HepG2 (cell line): Measurements from ENCODE around the gene METAP2. TPM values are rescaled to one million over a fixed set of nuclear protein-coding genes. Genes with fewer than 3 reads are reported as not detected.
A peak's percentile ranks its signal among the peaks of the same experiment; 100 is the strongest.

Source experiments
- ATAC-seq: fragments of 200-7000 bp; cut with Tn5 transposase; 3 replicates; pipeline ENCODE4 v1.9.1; 2020; ENCODE audit warnings: mild to moderate bottlenecking, moderate library complexity
- BruUV-seq: library from RNA; stranded (reverse); fragments of 400-500 nt; replicated peaks from 2 replicates; lab custom pipeline; 2021; lab: Mats Ljungman, UMichigan
- CTCF ChIA-PET: fragments of 300-600 bp; formaldehyde crosslinking; extraction: SDS; loops from one replicate; lab custom pipeline; 2021; ENCODE audit warnings: low total read pairs, inconsistent platforms, low intra/inter-chr PET ratio; lab: Yijun Ruan, JAX
- POLR2A ChIA-PET: fragments of 350-600 bp; sonication (Branson Sonifier 250); formaldehyde crosslinking; loops from one replicate; lab custom pipeline; 2020; ENCODE audit warnings: antibody characterized with exemption, inconsistent platforms; lab: Yijun Ruan, JAX
- DNase-seq: peaks from one replicate; pipeline ENCODE4 v3.0.0-alpha.2; 2015; ENCODE audit warnings: low spot score
- FAIRE-seq: peaks from 3 replicates; lab custom pipeline; 2011; peaks lifted over from hg19 to GRCh38; lab: Jason Lieb, UNC
- H2AFZ ChIP-seq: one replicate; pipeline ENCODE4 v1.6.1; 2011; ENCODE audit warnings: low read length, inconsistent platforms
- H3K27ac ChIP-seq: fragments of 300-600 bp; 3 replicates; pipeline ENCODE4 v1.8.0; 2011; ENCODE audit warnings: mixed run types, mild to moderate bottlenecking, mixed read lengths, low read length, inconsistent platforms; ENCODE audit not compliant: insufficient read depth; ENCODE audit errors: extremely low read length
- H3K27me3 ChIP-seq, 2 experiments: fragments of 200-600 bp in 1 of 2; 2 replicates in 1 of 2; 3 replicates in 1 of 2; pipeline versions ENCODE4 v1.6.0 to v1.8.0; 2011; ENCODE audit warnings: low read length in 2 of 2, mild to moderate bottlenecking in 2 of 2, moderate library complexity in 2 of 2, inconsistent platforms in 1 of 2; ENCODE audit not compliant: insufficient read depth in 2 of 2, control insufficient read depth in 1 of 2
- H3K36me3 ChIP-seq, 2 experiments: fragments of 200-600 bp in 1 of 2; replicated peaks in 1 of 2; 2 replicates in 1 of 2; 3 replicates in 1 of 2; pipeline versions ENCODE4 v1.5.1 to v1.8.0; 2011; ENCODE audit warnings: low read length in 2 of 2, inconsistent platforms in 1 of 2; ENCODE audit not compliant: insufficient read depth in 2 of 2, control insufficient read depth in 1 of 2
- H3K4me1 ChIP-seq: 2 replicates; pipeline ENCODE4 v1.5.1; 2012; ENCODE audit warnings: low read length, inconsistent platforms; ENCODE audit not compliant: insufficient read depth
- H3K4me2 ChIP-seq: 2 replicates; pipeline ENCODE4 v1.6.0; 2011; ENCODE audit warnings: low read depth, low read length, inconsistent platforms
- H3K4me3 ChIP-seq, 3 experiments: fragments of 200-600 bp in 1 of 3; sonication (generic), shearing (Covaris generic) in 1 of 3; replicated peaks in 1 of 3; 2 replicates each; pipeline ENCODE4 v1.5.1; 2011 to 2016; ENCODE audit warnings: low read length in 3 of 3, inconsistent platforms in 2 of 3, low read depth in 2 of 3, mild to moderate bottlenecking in 2 of 3, control low read depth in 1 of 3, mixed read lengths in 1 of 3; ENCODE audit not compliant: insufficient read depth in 1 of 3
- H3K79me2 ChIP-seq: one replicate; pipeline ENCODE4 v1.6.1; 2011; ENCODE audit warnings: low read length, inconsistent platforms; ENCODE audit not compliant: insufficient read depth
- H3K9ac ChIP-seq: 2 replicates; pipeline ENCODE4 v1.6.0; 2011; ENCODE audit warnings: mild to moderate bottlenecking, low read depth, low read length, inconsistent platforms; ENCODE audit not compliant: insufficient read depth
- H3K9me3 ChIP-seq: 2 replicates; pipeline ENCODE4 v1.5.1; 2012; ENCODE audit warnings: mild to moderate bottlenecking, low read length
- H4K20me1 ChIP-seq: 2 replicates; pipeline ENCODE4 v1.6.0; 2011; ENCODE audit warnings: inconsistent platforms, mild to moderate bottlenecking, low read length, moderate library complexity; ENCODE audit not compliant: insufficient read depth
- ARNT ChIP-seq: fragments of 450-650 bp; IDR thresholded peaks from 2 replicates; pipeline ENCODE4 v1.6.1; 2017
- ETV5 ChIP-seq: IDR thresholded peaks from 2 replicates; pipeline ENCODE4 v1.6.1; 2018; ENCODE audit warnings: missing biosample characterization, missing genetic modification reagents, inconsistent platforms, borderline replicate concordance
- HDAC2 ChIP-seq: sonication (generic); formaldehyde crosslinking; IDR thresholded peaks from 2 replicates; pipeline ENCODE4 v1.4.0; 2020; ENCODE audit warnings: missing genetic modification reagents
- POLR2AphosphoS5 ChIP-seq: IDR thresholded peaks from 2 replicates; pipeline ENCODE4 v1.6.1; 2012; ENCODE audit warnings: low read depth, low read length
- ZHX1 ChIP-seq: sonication (generic); formaldehyde crosslinking; IDR thresholded peaks from 2 replicates; pipeline ENCODE4 v1.8.1; 2022; ENCODE audit warnings: low read depth, mild to moderate bottlenecking, missing genetic modification reagents
- ZNF318 ChIP-seq: sonication (generic); formaldehyde crosslinking; IDR thresholded peaks from 2 replicates; pipeline ENCODE4 v1.4.0; 2020; ENCODE audit warnings: mild to moderate bottlenecking, missing genetic modification reagents
- ZNF451 ChIP-seq: sonication (generic); formaldehyde crosslinking; IDR thresholded peaks from 2 replicates; pipeline ENCODE4 v1.5.0; 2020; ENCODE audit warnings: mild to moderate bottlenecking, missing genetic modification reagents
- ZNF644 ChIP-seq: IDR thresholded peaks from 2 replicates; pipeline ENCODE4 v1.6.1; 2016; ENCODE audit warnings: low read depth
- WGBS: methylation state at CpG from one replicate; pipeline ENCODE4 v1.1.6; 2017; ENCODE audit warnings: low lambda C conversion rate; 5-methylcytosine and 5-hydroxymethylcytosine counted together
- in situ Hi-C: cut with HindIII; loops from 2 replicates; pipeline ENCODE4 v1.10.0; 2017; ENCODE audit warnings: low pct_unique_long_range_greater_than_20kb; ENCODE audit not compliant: extremely low pct_ligation_motif_present
- intact Hi-C: fragments of 100-400 bp; cut with micrococcal nuclease; formaldehyde crosslinking; loops from one replicate; pipeline ENCODE4 v1.10.0; 2022; ENCODE audit not compliant: unreplicated experiment
- polyA plus RNA-seq, 8 experiments: library from polyadenylated mRNA; depleted of rRNA in 3 of 8; stranded (reverse) in 7 of 8; unstranded in 1 of 8; fragments of >200 nt; fragmentation: Illumina TruSeq in 4 of 8; extraction: Trizol in 4 of 8; gene quantifications; 2 replicates each; pipeline versions ENCODE4 v1.2.1 to v1.2.3, GENCODE V29; 2011 to 2016; ENCODE audit warnings: low read depth in 4 of 8, missing spikeins in 1 of 8, mixed read lengths in 1 of 8; ENCODE audit not compliant: insufficient read depth in 1 of 8
- total RNA-seq, 5 experiments: library from RNA; depleted of rRNA; stranded (reverse); fragments of >200 nt; fragmentation: Illumina TruSeq; extraction: Trizol; gene quantifications; 2 replicates each; pipeline ENCODE4 v1.2.3, GENCODE V29; 2016; ENCODE audit warnings: low read depth in 1 of 5
- TF ChIP-seq, protein P1 (sequence below): sonication (generic); formaldehyde crosslinking; IDR thresholded peaks from 2 replicates; pipeline ENCODE4 v1.4.0; 2020; ENCODE audit warnings: missing genetic modification reagents, mild to moderate bottlenecking, borderline replicate concordance

The METAP2 gene
- total and polyA plus RNA-seq, 2 of the 13 experiments (the other 11 are each of a cell fraction or from before 2014, with no cell fraction given), result 67.8 to 131 TPM

- no peak for TF ChIP-seq ZNF318 (CRISPR knock-in tag)
- no peak for TF ChIP-seq ZNF451 (CRISPR knock-in tag)
- TF ChIP-seq POLR2AphosphoS5, result no peak
- TF ChIP-seq HDAC2 (CRISPR knock-in tag), result no peak
- TF ChIP-seq, all 625 proteins: peak for 0
Measured at GRCh38 chr12:95532851-95533250, 58.9 kb downstream of the METAP2 start (continued).

- H3K4me2 ChIP-seq, result no peak overlapping the region
- ChIA-PET POLR2A (no interaction called here), CTCF (interaction anchor here (1.1 to 2.0 kb wide), 2 partner anchors 417 to 823 kb away, joined by 3 to 12 read pairs; no protein-coding TSS in a partner anchor)
- no peak overlapping the region for H3K9ac ChIP-seq
- H3K79me2 ChIP-seq, result no peaks in the 10 kb centered on the region
- intact Hi-C loops (loop anchor here (1.0 to 2.0 kb wide), 3 partner anchors 194 to 417 kb away; partner anchors contain the start of genes FGD6 and VEZT), in situ Hi-C loops (loop anchor here (25.0 kb wide), 1 partner anchor 422 kb away; no protein-coding TSS in a partner anchor)
- no peak overlapping the region for H2AFZ ChIP-seq
- no peak overlapping the region for H3K27ac ChIP-seq
- no peaks in the 10 kb centered on the region for H3K36me3 ChIP-seq
- H3K27me3 ChIP-seq, result peaks cover 0 to 9% of the 10 kb centered on the region in 2 experiments; a peak in 2 of 5 replicates
- FAIRE-seq (no peak), ATAC-seq (peak; percentile 38; the same call in 1 of the 3 replicates), DNase-seq (no peak)
- WGBS, result 36% methylated on average over 4 of the region's 4 CpGs
- H4K20me1 ChIP-seq, result no peaks in the 10 kb centered on the region
- H3K9me3 ChIP-seq, result no peaks in the 10 kb centered on the region
- H3K4me1 ChIP-seq, result no peaks in the 10 kb centered on the region
- no peak overlapping the region for H3K4me3 ChIP-seq
- BruUV-seq, result no TSS peak
- TF ChIP-seq ETV5 (CRISPR knock-in tag) (no peak), ZHX1 (CRISPR knock-in tag) (no peak), ZNF644 (CRISPR knock-in tag) (no peak), ARNT (no peak)
- TF ChIP-seq, protein P1, sequence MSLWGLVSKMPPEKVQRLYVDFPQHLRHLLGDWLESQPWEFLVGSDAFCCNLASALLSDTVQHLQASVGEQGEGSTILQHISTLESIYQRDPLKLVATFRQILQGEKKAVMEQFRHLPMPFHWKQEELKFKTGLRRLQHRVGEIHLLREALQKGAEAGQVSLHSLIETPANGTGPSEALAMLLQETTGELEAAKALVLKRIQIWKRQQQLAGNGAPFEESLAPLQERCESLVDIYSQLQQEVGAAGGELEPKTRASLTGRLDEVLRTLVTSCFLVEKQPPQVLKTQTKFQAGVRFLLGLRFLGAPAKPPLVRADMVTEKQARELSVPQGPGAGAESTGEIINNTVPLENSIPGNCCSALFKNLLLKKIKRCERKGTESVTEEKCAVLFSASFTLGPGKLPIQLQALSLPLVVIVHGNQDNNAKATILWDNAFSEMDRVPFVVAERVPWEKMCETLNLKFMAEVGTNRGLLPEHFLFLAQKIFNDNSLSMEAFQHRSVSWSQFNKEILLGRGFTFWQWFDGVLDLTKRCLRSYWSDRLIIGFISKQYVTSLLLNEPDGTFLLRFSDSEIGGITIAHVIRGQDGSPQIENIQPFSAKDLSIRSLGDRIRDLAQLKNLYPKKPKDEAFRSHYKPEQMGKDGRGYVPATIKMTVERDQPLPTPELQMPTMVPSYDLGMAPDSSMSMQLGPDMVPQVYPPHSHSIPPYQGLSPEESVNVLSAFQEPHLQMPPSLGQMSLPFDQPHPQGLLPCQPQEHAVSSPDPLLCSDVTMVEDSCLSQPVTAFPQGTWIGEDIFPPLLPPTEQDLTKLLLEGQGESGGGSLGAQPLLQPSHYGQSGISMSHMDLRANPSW, result no peak
Measured at GRCh38 chr12:95533985-95534384, 60.0 kb downstream of the METAP2 start.
